H9 (cell line): Measurements from ENCODE around the gene KIF3B. TPM values are rescaled to one million over a fixed set of nuclear protein-coding genes. Genes with fewer than 3 reads are reported as not detected.

Experiments used
- DNase-seq: peaks from one replicate; pipeline ENCODE4 v3.0.0-alpha.2; 2017
- H2AFZ ChIP-seq: one replicate; pipeline ENCODE4 v1.6.1; 2013; ENCODE audit warnings: mild to moderate bottlenecking, low read length, control low read depth, moderate library complexity
- H2AK5ac ChIP-seq: 2 replicates; pipeline ENCODE4 v1.6.1; 2013; ENCODE audit warnings: low read length, control low read depth, mixed read lengths; ENCODE audit not compliant: insufficient read length
- H2BK120ac ChIP-seq: one replicate; pipeline ENCODE4 v1.6.1; 2013; ENCODE audit warnings: low read depth, mild to moderate bottlenecking, low read length, control low read depth, inconsistent platforms; ENCODE audit not compliant: poor library complexity, severe bottlenecking
- H2BK12ac ChIP-seq: 2 replicates; pipeline ENCODE4 v1.6.1; 2013; ENCODE audit warnings: low read length, control low read depth, mixed read lengths, low read depth; ENCODE audit not compliant: insufficient read length
- H2BK15ac ChIP-seq: 2 replicates; pipeline ENCODE4 v1.6.1; 2013; ENCODE audit warnings: low read depth, low read length, control low read depth
- H2BK20ac ChIP-seq: one replicate; pipeline ENCODE4 v1.6.1; 2013; ENCODE audit warnings: low read depth, mild to moderate bottlenecking, low read length, control low read depth, inconsistent platforms; ENCODE audit not compliant: poor library complexity, severe bottlenecking
- H2BK5ac ChIP-seq: 2 replicates; pipeline ENCODE4 v1.6.1; 2013; ENCODE audit warnings: low read length, control low read depth, mixed read lengths; ENCODE audit not compliant: insufficient read length
- H3K14ac ChIP-seq: 2 replicates; pipeline ENCODE4 v1.6.1; 2013; ENCODE audit warnings: low read length, control low read depth; ENCODE audit not compliant: insufficient read depth
- H3K18ac ChIP-seq: 2 replicates; pipeline ENCODE4 v1.6.1; 2013; ENCODE audit warnings: low read depth, mild to moderate bottlenecking, mixed read lengths, low read length, control low read depth; ENCODE audit not compliant: insufficient read length
- H3K23ac ChIP-seq: 2 replicates; pipeline ENCODE4 v1.6.1; 2013; ENCODE audit warnings: low read length, control low read depth, mixed read lengths, low read depth; ENCODE audit not compliant: insufficient read length
- H3K23me2 ChIP-seq: 2 replicates; pipeline ENCODE4 v1.6.1; 2013; ENCODE audit warnings: low read depth, mild to moderate bottlenecking, mixed read lengths, low read length, control low read depth; ENCODE audit not compliant: insufficient read length, poor library complexity, severe bottlenecking
- H3K27ac ChIP-seq: 2 replicates; pipeline ENCODE4 v1.5.1; 2013; ENCODE audit warnings: low read length, control low read depth, mixed read lengths, low read depth; ENCODE audit not compliant: insufficient read length
- H3K27me3 ChIP-seq: 2 replicates; pipeline ENCODE4 v1.6.1; 2013; ENCODE audit warnings: low read length, control low read depth, inconsistent platforms; ENCODE audit not compliant: insufficient read depth
- H3K4ac ChIP-seq: 2 replicates; pipeline ENCODE4 v1.6.1; 2013; ENCODE audit warnings: low read depth, mild to moderate bottlenecking, control low read depth, inconsistent platforms, low read length, moderate library complexity
- H3K4me1 ChIP-seq: 2 replicates; pipeline ENCODE4 v1.6.1; 2013; ENCODE audit warnings: low read length, control low read depth, inconsistent platforms; ENCODE audit not compliant: insufficient read depth
- H3K4me2 ChIP-seq: 2 replicates; pipeline ENCODE4 v1.6.1; 2013; ENCODE audit warnings: low read length, control low read depth, mixed read lengths; ENCODE audit not compliant: insufficient read length, insufficient read depth
- H3K56ac ChIP-seq: 2 replicates; pipeline ENCODE4 v1.6.1; 2013; ENCODE audit warnings: low read depth, mild to moderate bottlenecking, mixed read lengths, low read length, control low read depth; ENCODE audit not compliant: insufficient read length
- H3K79me1 ChIP-seq: 2 replicates; pipeline ENCODE4 v1.6.1; 2013; ENCODE audit warnings: low read depth, mild to moderate bottlenecking, moderate library complexity, low read length, control low read depth, inconsistent platforms; ENCODE audit not compliant: insufficient read depth, poor library complexity, severe bottlenecking
- H3K79me2 ChIP-seq: 2 replicates; pipeline ENCODE4 v1.6.1; 2013; ENCODE audit warnings: low read length, control low read depth, inconsistent platforms; ENCODE audit not compliant: insufficient read depth
- H3K9ac ChIP-seq: 2 replicates; pipeline ENCODE4 v1.6.1; 2013; ENCODE audit warnings: low read length, control low read depth, mixed read lengths; ENCODE audit not compliant: insufficient read length; ENCODE audit errors: extremely low read depth
- H3K9me3 ChIP-seq: one replicate; pipeline ENCODE4 v1.6.1; 2013; ENCODE audit warnings: low read depth, low read length, inconsistent platforms; ENCODE audit not compliant: control insufficient read depth
- H3T11ph ChIP-seq: one replicate; pipeline ENCODE4 v1.6.1; 2013; ENCODE audit warnings: mild to moderate bottlenecking, low read length, control low read depth, inconsistent platforms
- H4K20me1 ChIP-seq: one replicate; pipeline ENCODE4 v1.6.1; 2013; ENCODE audit not compliant: control insufficient read depth, insufficient read length, insufficient read depth
- H4K5ac ChIP-seq: 2 replicates; pipeline ENCODE4 v1.6.1; 2013; ENCODE audit warnings: low read depth, mild to moderate bottlenecking, mixed read lengths, low read length, control low read depth; ENCODE audit not compliant: insufficient read length
- H4K8ac ChIP-seq: replicated peaks from 2 replicates; pipeline ENCODE4 v1.6.1; 2013; ENCODE audit warnings: low read length, control low read depth, mixed read lengths, low read depth; ENCODE audit not compliant: insufficient read length
- H4K91ac ChIP-seq: 2 replicates; pipeline ENCODE4 v1.6.1; 2013; ENCODE audit warnings: low read depth, mild to moderate bottlenecking, moderate library complexity, mixed read lengths, low read length, control low read depth; ENCODE audit not compliant: insufficient read length
- H3K27ac Mint-ChIP-seq, 3 experiments: 2 replicates in 2 of 3; 3 replicates in 1 of 3; pipeline ENCODE4 v1.8.0; 2020 to 2021; ENCODE audit warnings: mixed read lengths in 3 of 3, mild to moderate bottlenecking in 1 of 3, moderate library complexity in 1 of 3
- H3K27me3 Mint-ChIP-seq: 2 replicates; pipeline ENCODE4 v1.8.0; 2021; ENCODE audit warnings: low read depth, mild to moderate bottlenecking, moderate library complexity, mixed read lengths
- H3K36me3 Mint-ChIP-seq, 3 experiments: 2 replicates in 2 of 3; 3 replicates in 1 of 3; pipeline ENCODE4 v1.8.0; 2020 to 2021; ENCODE audit warnings: low read depth in 3 of 3, mixed read lengths in 3 of 3; ENCODE audit not compliant: insufficient read depth in 1 of 3
- H3K4me1 Mint-ChIP-seq, 2 experiments: 2 replicates each; pipeline ENCODE4 v1.8.0; 2020; ENCODE audit warnings: mixed read lengths in 2 of 2
- H3K4me3 Mint-ChIP-seq, 2 experiments: 2 replicates in 1 of 2; 3 replicates in 1 of 2; pipeline ENCODE4 v1.8.0; 2020 to 2021; ENCODE audit warnings: mild to moderate bottlenecking in 2 of 2, mixed read lengths in 2 of 2, moderate library complexity in 1 of 2
- H3K9me3 Mint-ChIP-seq, 2 experiments: 2 replicates in 1 of 2; 3 replicates in 1 of 2; pipeline ENCODE4 v1.8.0; 2020; ENCODE audit warnings: mild to moderate bottlenecking in 2 of 2, mixed read lengths in 2 of 2, moderate library complexity in 1 of 2
- CTCF ChIP-seq: fragments of 200-600 bp; sonication (generic); conservative IDR thresholded peaks from 3 replicates; pipeline ENCODE4 v1.8.0; 2021; ENCODE audit warnings: antibody characterized with exemption, mild to moderate bottlenecking
- WGBS: extraction: QIAGEN DNeasy Blood & Tissue Kit; methylation state at CpG from one replicate; pipeline ENCODE4 v1.1.7; 2013; ENCODE audit warnings: missing lambda C conversion rate, low lambda C conversion rate, mixed read lengths; ENCODE audit not compliant: insufficient read length; ENCODE audit errors: extremely low coverage; 5-methylcytosine and 5-hydroxymethylcytosine counted together
- total RNA-seq: library from RNA; stranded (reverse); gene quantifications from 2 replicates; pipeline ENCODE4 v1.2.1, GENCODE V29; 2021

The KIF3B gene
- total RNA-seq, 1 experiment from 2014 or later, result 29.7 TPM

GRCh38 chr20:32360333-32360634, 82.8 kb downstream of the KIF3B start:
- Histone ChIP-seq H3K27me3 (peaks cover 31% of the 10 kb centered on the region), H2AK5ac (no peak overlapping the region), H2BK15ac (no peak overlapping the region), H4K91ac (no peak overlapping the region), H3K18ac (no peak overlapping the region), H3K79me1 (no peaks in the 10 kb centered on the region), H3K79me2 (no peaks in the 10 kb centered on the region), H4K8ac (no peak overlapping the region), H2BK12ac (no peak overlapping the region), H2BK20ac (no peak overlapping the region), H3K23me2 (peaks cover 6% of the 10 kb centered on the region), H3K14ac (no peak overlapping the region), H3K27ac (no peak overlapping the region), H3K56ac (no peak overlapping the region), H2AFZ (no peak overlapping the region), H3K9me3 (no peaks in the 10 kb centered on the region), H3T11ph (no peak overlapping the region), H4K20me1 (no peaks in the 10 kb centered on the region), H3K4me2 (no peak overlapping the region), H3K4me1 (no peaks in the 10 kb centered on the region), H3K4ac (no peak overlapping the region), H2BK120ac (no peak overlapping the region), H2BK5ac (no peak overlapping the region), H3K23ac (no peak overlapping the region), H3K9ac (no peak overlapping the region), H4K5ac (no peak overlapping the region)
- Mint-ChIP-seq H3K4me1 (peaks cover 12 to 15% of the 10 kb centered on the region in 2 experiments), H3K27me3 (peaks cover 86% of the 10 kb centered on the region), H3K4me3 (peak overlapping the region in 1 of 2 experiments; percentile 43; a peak in 2 of 5 replicates), H3K27ac (no peak overlapping the region), H3K36me3 (peaks cover 0 to 8% (median 3%) of the 10 kb centered on the region in 3 experiments; a peak in 4 of 7 replicates), H3K9me3 (no peaks in the 10 kb centered on the region; a peak in 1 of 5 replicates)
- WGBS, result no CpG with 5 or more reads among the region's 5 CpGs
- no peak for TF ChIP-seq CTCF
- DNase-seq, result no peak
